ENCODE results near the gene GPN3. TPM values are rescaled to one million over a fixed set of nuclear protein-coding genes. Genes with fewer than 3 reads are reported as not detected.
"Not testable (repeated sequence)": the region's sequence is repeated elsewhere in the genome, so short reads cannot be mapped to it uniquely, and the experiment has no call there.

Gene GPN3
- total and polyA plus RNA-seq, 9 donors = 15.5 to 32.5 (median 23.2) TPM

DNA sequence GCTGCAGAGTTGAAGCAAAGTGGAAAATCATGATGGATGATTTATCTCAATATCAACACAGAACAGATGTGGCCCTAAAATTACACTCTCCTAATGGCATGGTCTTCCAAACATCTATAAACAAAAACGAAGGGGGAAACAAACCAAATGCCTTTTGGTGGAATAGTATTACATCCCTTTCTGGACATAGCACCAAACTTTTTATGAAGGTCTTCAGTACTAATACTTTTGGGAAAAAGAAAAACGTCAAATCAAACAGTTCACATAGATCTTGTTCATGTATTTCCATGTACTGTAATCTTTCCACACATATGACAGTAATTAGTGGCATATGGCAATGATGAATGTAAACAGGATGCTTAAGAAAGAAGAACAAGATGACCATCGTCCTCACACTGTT, 41.7 kb downstream of the GPN3 start:
- DNase-seq = no peak
- Histone ChIP-seq H3K9me3 (no peaks in the 10 kb centered on the region), H3K27me3 (no peaks in the 10 kb centered on the region), H3K4me3 (no peak overlapping the region), H3K4me1 (ENCODE audit: insufficient read depth) (peaks cover 3% of the 10 kb centered on the region), H3K27ac (no peak overlapping the region), H3K36me3 (no peaks in the 10 kb centered on the region)
- intact Hi-C loops (cut with DNase I) = no loop called here
- TF ChIP-seq EP300 (IDR thresholded peaks at IDR 0.05) (no peak), POLR2A (IDR thresholded peaks at IDR 0.05) (no peak)
- TF ChIP-seq, protein P1, sequence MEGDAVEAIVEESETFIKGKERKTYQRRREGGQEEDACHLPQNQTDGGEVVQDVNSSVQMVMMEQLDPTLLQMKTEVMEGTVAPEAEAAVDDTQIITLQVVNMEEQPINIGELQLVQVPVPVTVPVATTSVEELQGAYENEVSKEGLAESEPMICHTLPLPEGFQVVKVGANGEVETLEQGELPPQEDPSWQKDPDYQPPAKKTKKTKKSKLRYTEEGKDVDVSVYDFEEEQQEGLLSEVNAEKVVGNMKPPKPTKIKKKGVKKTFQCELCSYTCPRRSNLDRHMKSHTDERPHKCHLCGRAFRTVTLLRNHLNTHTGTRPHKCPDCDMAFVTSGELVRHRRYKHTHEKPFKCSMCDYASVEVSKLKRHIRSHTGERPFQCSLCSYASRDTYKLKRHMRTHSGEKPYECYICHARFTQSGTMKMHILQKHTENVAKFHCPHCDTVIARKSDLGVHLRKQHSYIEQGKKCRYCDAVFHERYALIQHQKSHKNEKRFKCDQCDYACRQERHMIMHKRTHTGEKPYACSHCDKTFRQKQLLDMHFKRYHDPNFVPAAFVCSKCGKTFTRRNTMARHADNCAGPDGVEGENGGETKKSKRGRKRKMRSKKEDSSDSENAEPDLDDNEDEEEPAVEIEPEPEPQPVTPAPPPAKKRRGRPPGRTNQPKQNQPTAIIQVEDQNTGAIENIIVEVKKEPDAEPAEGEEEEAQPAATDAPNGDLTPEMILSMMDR (IDR thresholded peaks at IDR 0.05) = no peak
- WGBS, 3 donors = 23 to 31% (median 31%) methylated on average over 3 of the region's 3 CpGs

DNA sequence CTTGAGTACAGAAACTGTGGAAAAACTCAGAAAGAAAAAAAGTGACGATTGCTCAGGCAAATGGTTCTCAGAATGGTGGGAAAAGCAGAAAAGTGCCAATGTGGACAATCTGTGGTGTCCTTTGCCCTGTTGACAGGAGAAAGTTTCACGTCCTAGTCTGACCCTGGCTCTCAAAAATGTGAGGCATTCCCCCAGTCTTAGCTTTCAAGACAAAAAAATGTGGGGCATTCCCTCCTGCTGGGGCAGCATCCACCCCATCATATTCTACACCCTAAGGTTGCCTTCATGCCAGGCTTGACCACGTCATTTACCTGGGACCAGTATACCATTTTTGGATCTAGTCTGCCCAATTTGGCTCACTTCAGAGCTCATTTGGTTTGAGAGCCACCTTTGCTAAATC, 43.8 kb downstream of the GPN3 start:
- intact Hi-C loops (cut with DNase I) = loop anchor here in 2 of 4 donors (5.0 kb wide), 1 partner anchor 322 kb away; no protein-coding TSS in a partner anchor
- Histone ChIP-seq H3K27ac (no peak overlapping the region), H3K9me3 (no peaks in the 10 kb centered on the region), H3K4me1 (ENCODE audit: insufficient read depth) (peaks cover 6% of the 10 kb centered on the region), H3K27me3 (no peaks in the 10 kb centered on the region), H3K4me3 (no peak overlapping the region), H3K36me3 (no peaks in the 10 kb centered on the region)
- TF ChIP-seq POLR2A (IDR thresholded peaks at IDR 0.05) (no peak), EP300 (IDR thresholded peaks at IDR 0.05) (no peak)
- TF ChIP-seq, protein P1 (IDR thresholded peaks at IDR 0.05) = no peak
- WGBS, 3 donors = 70 to 78% (median 76%) methylated on average over 3 of the region's 3 CpGs
- no peak for DNase-seq

DNA sequence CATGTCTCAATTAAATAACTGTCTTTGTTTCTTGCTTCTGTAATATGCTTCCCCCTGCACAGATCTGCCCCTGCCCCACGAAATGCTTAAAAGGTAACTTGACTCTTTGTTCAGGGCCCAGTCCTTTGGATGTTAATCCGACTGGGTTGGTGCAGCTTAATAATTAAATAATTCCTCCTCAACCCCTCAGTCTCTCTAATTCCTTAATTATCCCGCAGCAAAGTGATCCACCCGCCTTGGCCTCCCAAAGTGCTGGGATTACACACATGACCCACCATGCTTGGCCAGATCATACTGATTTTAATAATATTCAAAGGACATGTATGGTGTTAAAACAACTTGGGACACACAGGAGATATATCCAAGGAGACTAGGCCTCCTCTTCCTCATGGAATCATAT, 46.4 kb downstream of the GPN3 start:
- Histone ChIP-seq H3K4me3 (no peak overlapping the region), H3K36me3 (no peaks in the 10 kb centered on the region), H3K27ac (no peak overlapping the region), H3K9me3 (no peaks in the 10 kb centered on the region), H3K27me3 (no peaks in the 10 kb centered on the region), H3K4me1 (ENCODE audit: insufficient read depth) (peaks cover 6% of the 10 kb centered on the region)
- TF ChIP-seq EP300 (IDR thresholded peaks at IDR 0.05) (no peak), POLR2A (IDR thresholded peaks at IDR 0.05) (no peak)
- TF ChIP-seq, protein P1 (IDR thresholded peaks at IDR 0.05) = no peak
- 24 to 40% (median 38%) methylated on average over 4 of the region's 4 CpGs for WGBS, 3 donors
- intact Hi-C loops (cut with DNase I) = loop anchor here in 2 of 4 donors (5.0 kb wide), 1 partner anchor 319 kb away; no protein-coding TSS in a partner anchor
- no peak for DNase-seq

DNA sequence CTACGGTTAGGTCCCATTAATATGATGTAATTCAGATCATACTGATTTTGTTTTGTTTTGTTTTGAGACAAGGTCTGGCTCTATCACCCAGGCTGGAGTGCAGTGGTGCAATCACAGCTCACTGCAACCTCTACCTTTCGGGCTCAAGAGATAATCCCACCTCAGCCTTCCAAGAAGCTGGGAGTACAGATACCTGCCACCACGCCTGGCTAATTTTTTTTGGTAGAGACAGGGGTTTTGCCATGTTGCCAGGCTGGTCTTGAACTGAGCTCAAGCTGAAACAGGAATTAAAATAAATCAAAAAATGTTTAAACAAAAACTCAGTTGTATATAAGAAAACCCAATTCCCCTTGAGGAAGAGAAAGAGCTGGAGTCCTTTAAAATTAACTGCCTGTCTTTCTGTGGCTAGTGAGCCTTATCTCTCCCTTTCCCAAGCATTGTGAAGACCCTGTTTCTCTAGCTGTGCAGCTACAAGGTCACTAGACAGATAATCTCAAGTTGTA, 46.8 kb downstream of the GPN3 start:
- TF ChIP-seq, protein P1 (IDR thresholded peaks at IDR 0.05) = no peak
- TF ChIP-seq POLR2A (IDR thresholded peaks at IDR 0.05) = no peak
- 38 to 60% (median 41%) methylated on average over 3 of the region's 3 CpGs for WGBS, 3 donors
- peaks cover 6% of the 10 kb centered on the region for H3K4me1 ChIP-seq (ENCODE audit: insufficient read depth)
- H3K36me3 ChIP-seq = no peaks in the 10 kb centered on the region
- no peak overlapping the region for H3K4me3 ChIP-seq
- intact Hi-C loops (cut with DNase I) = loop anchor here in 2 of 4 donors (5.0 kb wide), 1 partner anchor 319 kb away; no protein-coding TSS in a partner anchor
- no peaks in the 10 kb centered on the region for H3K9me3 ChIP-seq
- H3K27me3 ChIP-seq = no peaks in the 10 kb centered on the region
- no peak for DNase-seq
- no peak overlapping the region for H3K27ac ChIP-seq

DNA sequence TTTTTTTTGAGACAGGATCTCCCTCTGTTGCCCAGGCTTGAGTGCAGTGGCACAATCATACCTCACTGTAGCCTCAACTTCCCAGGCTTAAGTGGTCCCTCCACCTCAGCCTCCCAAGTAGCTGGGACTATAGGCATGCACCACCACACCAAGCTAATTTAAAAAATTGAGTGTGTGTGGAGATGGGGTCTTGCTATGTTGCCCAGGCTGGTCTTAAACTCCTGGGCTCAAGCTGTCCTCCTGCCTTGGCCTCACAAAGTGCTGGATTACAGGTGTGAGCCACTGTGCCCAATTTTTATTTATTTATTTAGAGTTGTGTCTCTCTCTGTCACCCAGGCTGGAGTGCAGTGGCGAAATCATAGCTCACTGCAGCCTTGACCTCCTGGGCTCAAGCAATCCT, 47.4 kb downstream of the GPN3 start:
- not testable (repeated sequence) for H3K36me3 ChIP-seq; DNase-seq; H3K27me3 ChIP-seq; H3K9me3 ChIP-seq; H3K4me3 ChIP-seq; H3K27ac ChIP-seq; H3K4me1 ChIP-seq (ENCODE audit: insufficient read depth)
- WGBS, 3 donors = 88 to 90% (median 89%) methylated on average over 1 of the region's 1 CpG
- intact Hi-C loops (cut with DNase I) = loop anchor here in 2 of 4 donors (5.0 kb wide), 1 partner anchor 318 kb away; no protein-coding TSS in a partner anchor

DNA sequence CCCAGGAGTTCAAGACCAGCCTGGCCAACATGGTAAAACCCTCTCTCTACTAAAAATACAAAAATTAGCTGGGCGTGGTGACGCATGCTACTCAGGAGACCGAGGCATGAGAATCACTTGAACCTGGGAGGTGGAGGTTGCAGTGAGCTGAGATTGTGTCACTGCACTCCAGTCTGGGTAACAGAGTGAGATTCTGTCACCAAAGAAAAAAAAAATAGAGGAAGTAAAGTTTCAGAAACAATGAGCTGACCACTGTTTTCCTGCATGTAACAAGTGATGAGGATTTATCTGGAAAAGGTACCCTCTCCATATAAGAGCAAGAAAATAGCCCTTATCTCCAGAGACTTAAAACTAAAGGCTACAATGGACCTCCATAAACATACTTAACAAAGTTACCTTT, 50.9 kb downstream of the GPN3 start:
- H3K36me3 ChIP-seq; H3K27ac ChIP-seq; H3K27me3 ChIP-seq; intact Hi-C loops (cut with DNase I); H3K4me1 ChIP-seq (ENCODE audit: insufficient read depth); H3K9me3 ChIP-seq; DNase-seq; H3K4me3 ChIP-seq: not testable (repeated sequence)
- WGBS, 3 donors = 88 to 93% (median 93%) methylated on average over 3 of the region's 3 CpGs

DNA sequence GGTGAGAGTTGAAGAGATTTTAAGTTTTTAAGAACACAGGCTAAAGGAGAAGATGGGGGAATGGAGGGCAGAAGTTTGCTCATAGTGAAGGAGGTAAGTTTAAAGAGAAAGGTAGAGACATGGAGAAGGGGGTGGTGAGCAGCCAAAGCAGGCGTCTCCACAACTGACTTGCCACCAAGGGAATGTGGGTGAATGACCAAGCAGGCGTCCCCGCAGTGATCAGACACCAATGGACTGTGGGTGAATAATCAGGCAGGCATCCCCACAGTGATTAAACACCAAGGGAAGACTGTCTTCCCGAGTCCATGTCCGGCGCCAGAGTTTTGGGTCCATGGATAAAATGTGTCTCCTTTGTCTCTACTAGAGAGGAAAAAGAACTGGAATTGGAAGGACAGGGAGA, 58.0 kb downstream of the GPN3 start:
- intact Hi-C loops (cut with DNase I); DNase-seq; H3K4me3 ChIP-seq; H3K27ac ChIP-seq; H3K27me3 ChIP-seq; H3K9me3 ChIP-seq; H3K4me1 ChIP-seq (ENCODE audit: insufficient read depth); H3K36me3 ChIP-seq: not testable (repeated sequence)
- WGBS, 3 donors = 86 to 89% (median 88%) methylated on average over 6 of the region's 6 CpGs

DNA sequence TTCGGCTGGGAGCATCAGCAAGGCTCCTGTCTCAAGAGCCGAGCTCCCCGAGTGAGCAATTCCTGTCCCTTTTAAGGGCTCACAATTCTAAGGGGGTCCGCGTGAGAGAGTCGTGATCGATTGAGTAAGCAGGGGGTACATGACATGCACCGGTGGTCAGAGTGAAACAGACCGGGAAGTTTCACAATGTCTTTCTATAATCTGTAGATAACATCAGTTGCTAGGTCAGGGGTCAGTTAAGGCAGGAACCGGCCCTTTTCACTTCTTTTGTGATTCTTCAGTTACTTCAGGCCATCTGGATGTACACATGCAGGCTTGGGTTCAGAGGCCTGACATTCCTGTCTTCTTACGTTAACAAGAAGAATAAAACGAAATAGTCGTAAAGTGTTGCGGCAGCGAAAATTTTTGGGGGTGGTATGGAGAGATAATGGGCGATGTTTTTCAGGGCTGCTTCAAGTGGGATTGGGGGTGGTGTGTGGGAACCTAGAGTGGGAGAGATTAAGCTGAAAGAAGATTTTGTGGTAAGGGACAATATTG, 62.9 kb downstream of the GPN3 start:
- intact Hi-C loops (cut with DNase I); H3K9me3 ChIP-seq; H3K27ac ChIP-seq; H3K27me3 ChIP-seq; H3K36me3 ChIP-seq; H3K4me3 ChIP-seq; DNase-seq: not testable (repeated sequence)
- peaks cover 12% of the 10 kb centered on the region for H3K4me1 ChIP-seq (ENCODE audit: insufficient read depth)
- 89 to 92% (median 92%) methylated on average over 16 of the region's 16 CpGs for WGBS, 3 donors

Data from ovary (tissue), 9 donors.